ENCODE results near the gene ANG.

DNA sequence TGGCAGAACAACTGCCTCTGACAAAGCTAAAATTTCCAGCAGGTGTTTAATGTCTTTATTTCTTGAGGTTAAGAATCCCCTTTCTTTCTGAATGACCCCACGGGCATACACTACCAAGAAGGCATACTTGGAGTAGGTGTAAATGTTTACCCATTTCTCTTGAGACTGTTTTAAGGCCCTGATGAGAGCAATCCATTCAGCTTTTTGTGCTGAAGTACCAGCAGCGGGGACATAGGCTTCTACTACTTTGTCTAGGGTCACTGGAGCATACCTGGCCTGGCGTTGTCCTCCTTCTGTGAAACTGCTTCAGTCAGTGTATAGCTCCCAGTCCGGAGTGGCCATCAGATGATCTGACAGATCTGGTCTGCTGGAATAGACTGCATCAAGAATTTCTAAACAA lies 22.7 kb downstream of the ANG start:
- no peak for TF ChIP-seq CTCF (conservative IDR thresholded peaks at IDR 0.05 in 1 of 2, IDR thresholded peaks at IDR 0.05 in 1 of 2; ENCODE audit: low read depth in 1 of 2, low read length in 2 of 2)
- TF ChIP-seq EZH2 (IDR thresholded peaks at IDR 0.05; ENCODE audit: low read length, missing control alignments), result no peak

All from fibroblast of lung (primary cell).